ENCODE results near the gene KCNK2.

KCNK2 gene

DNA sequence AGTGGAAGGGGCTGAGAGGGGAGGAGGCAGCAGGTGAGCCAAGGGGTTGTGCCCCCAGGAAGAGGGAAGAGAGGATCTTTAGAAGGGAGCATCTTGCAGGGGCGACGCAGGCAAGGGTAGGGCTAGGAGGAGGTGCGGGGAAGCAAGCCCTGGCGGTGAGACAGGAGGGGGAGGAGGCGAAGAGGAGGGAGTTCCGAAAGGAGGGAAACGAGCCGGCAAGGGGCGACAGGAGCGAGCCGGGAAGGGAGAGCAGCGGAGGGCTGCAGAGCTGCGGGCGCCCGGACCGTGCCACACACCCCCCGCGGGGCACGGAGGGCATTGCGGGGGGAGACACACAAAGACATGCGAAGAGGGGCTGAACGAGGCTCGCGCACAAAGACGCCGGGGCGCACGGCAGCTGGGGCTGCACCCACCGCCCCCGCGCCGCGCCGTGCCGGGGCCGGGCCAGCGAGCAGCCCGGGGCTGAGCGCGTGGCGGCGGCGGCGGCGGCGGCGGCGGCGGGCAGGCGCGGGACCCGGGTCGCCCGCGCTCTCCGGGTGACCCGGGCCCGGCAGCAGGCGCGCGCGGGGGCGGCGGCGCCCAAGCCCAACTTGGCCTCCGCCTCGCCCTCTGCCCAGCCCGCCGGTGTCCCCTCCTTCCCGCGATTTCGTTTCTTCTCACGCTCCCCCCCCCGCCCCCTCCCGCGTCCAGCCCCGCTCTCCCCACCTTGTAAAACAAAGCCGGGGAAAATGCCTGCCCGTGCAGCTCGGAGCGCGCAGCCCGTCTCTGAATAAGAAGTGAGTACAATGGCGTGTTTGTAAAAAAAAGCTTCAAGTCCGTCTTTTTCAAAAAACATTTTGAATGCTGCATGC, at the start of gene KCNK2:
Gene KCNK2 (plus strand): TSS at position 206 of the 851 bp plus-strand sequence. CDS start 649 bp downstream, outside the sequence.
- TF ChIP-seq POLR2A (IDR thresholded peaks at IDR 0.05; ENCODE audit: low read length) (no peak), GATA1 (IDR thresholded peaks at IDR 0.05; ENCODE audit: low read depth, low read length) (no peak)
- no peak for DNase-seq

- DNase-seq: no peak
- no peak for TF ChIP-seq GATA1 (IDR thresholded peaks at IDR 0.05; ENCODE audit: low read depth, low read length)
- TF ChIP-seq POLR2A (IDR thresholded peaks at IDR 0.05; ENCODE audit: low read length): no peak
These were observed 49.5 kb upstream of the KCNK2 start for GRCh38 chr1:215032911-215033526.

DNA sequence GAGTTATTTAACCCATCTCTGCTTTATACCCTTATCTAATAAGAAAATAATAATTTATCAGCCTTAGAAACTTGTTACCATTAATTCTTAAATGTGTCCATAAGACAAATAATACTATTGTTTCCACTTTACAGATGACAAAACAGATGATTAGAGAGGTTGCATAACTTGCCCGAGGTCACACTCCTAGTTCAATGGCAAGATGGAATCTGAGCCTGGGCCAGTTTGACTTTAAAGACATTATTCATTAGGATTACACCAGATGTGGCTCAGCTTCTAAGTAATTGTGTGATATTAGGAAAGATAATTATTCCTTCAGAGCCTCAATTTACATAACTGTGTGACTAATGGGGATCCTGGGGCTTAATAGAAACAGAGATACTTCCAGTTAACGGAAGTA, 42.3 kb upstream of the KCNK2 start:
- no peak for TF ChIP-seq POLR2A (IDR thresholded peaks at IDR 0.05; ENCODE audit: low read length)
- no peak for DNase-seq

DNA sequence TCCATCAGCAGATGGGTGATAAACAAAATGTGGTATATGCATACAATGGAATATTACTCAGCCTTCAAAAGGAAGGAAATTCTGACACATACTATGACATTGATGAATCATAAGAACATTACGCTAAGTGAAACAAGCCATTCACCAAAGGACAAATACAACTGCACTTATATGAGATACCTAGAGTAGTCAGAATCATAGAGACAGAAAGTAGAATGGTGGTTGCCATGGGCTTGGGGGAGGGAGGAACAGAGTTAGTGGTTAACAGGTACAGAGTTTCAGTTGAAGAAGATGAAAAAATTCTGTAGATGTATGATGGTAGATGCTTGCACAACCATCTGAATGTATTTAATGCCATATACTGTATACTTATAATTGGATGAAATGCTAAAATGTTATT, 39.1 kb upstream of the KCNK2 start:
- DNase-seq: no peak

DNA sequence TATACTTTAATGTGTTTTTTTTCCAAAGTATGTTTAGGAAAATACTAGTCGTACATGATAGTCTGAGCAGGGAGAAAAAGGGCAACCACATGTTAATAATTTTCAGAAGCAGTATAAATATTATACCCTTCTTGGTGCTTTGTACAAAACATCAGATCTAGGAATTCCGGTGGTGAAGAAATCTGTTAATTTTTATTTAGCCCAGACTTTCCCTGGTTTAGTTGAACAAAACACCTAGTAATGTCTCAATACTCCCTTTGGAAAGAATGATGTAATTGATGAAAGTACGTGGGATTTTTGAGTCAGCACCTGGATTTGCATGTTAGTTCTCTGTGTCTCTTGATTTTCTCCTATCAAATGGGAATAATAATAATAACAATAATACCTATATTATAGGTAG, 38.4 kb upstream of the KCNK2 start:
- no peak for TF ChIP-seq GATA1 (IDR thresholded peaks at IDR 0.05; ENCODE audit: low read depth, low read length)
- TF ChIP-seq POLR2A (IDR thresholded peaks at IDR 0.05; ENCODE audit: low read length): no peak
- DNase-seq: no peak

More for the DNA sequence above, 39.1 kb upstream of the KCNK2 start:
- TF ChIP-seq GATA1 (IDR thresholded peaks at IDR 0.05; ENCODE audit: low read depth, low read length) (no peak), POLR2A (IDR thresholded peaks at IDR 0.05; ENCODE audit: low read length) (no peak)

GRCh38 chr1:215045698-215046308, 36.7 kb upstream of the KCNK2 start:
- no peak for TF ChIP-seq GATA1 (IDR thresholded peaks at IDR 0.05; ENCODE audit: low read depth, low read length)
- TF ChIP-seq POLR2A (IDR thresholded peaks at IDR 0.05; ENCODE audit: low read length): no peak
- DNase-seq: no peak

GRCh38 chr1:215052256-215053015, 30.1 kb upstream of the KCNK2 start:
- no peak for DNase-seq
- no peak for TF ChIP-seq POLR2A (IDR thresholded peaks at IDR 0.05; ENCODE audit: low read length)
- TF ChIP-seq GATA1 (IDR thresholded peaks at IDR 0.05; ENCODE audit: low read depth, low read length): no peak

GRCh38 chr1:215054266-215054665, 28.3 kb upstream of the KCNK2 start:
- no peak for DNase-seq

GRCh38 chr1:215055281-215055935, 27.1 kb upstream of the KCNK2 start:
- no peak for TF ChIP-seq GATA1 (IDR thresholded peaks at IDR 0.05; ENCODE audit: low read depth, low read length)
- no peak for DNase-seq

More at GRCh38 chr1:215054266-215054665, 28.3 kb upstream of the KCNK2 start:
- TF ChIP-seq GATA1 (IDR thresholded peaks at IDR 0.05; ENCODE audit: low read depth, low read length) (no peak), POLR2A (IDR thresholded peaks at IDR 0.05; ENCODE audit: low read length) (no peak)

DNA sequence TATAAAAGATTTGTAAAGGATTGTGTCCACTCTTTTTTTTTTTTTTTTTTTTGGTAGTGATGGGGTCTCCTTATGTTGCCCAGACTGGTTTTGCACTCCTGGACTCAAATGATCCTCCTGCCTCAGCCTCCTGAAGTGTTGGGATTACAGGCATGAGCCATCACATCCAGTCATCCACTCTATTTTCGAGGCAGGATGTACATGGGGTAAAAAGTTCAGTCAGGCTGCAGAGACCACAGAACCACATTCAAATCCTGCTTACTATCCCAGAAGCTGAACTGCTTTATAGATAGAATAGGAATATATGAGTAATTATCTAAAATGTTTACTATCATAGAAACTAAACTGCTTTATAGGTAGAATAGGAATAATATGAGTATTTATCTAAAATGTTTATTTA, 26.0 kb upstream of the KCNK2 start:
- no peak for DNase-seq
- TF ChIP-seq POLR2A (IDR thresholded peaks at IDR 0.05; ENCODE audit: low read length) (no peak), GATA1 (IDR thresholded peaks at IDR 0.05; ENCODE audit: low read depth, low read length) (no peak)

- no peak for DNase-seq
- no peak for TF ChIP-seq POLR2A (IDR thresholded peaks at IDR 0.05; ENCODE audit: low read length)
- no peak for TF ChIP-seq GATA1 (IDR thresholded peaks at IDR 0.05; ENCODE audit: low read depth, low read length)
These were observed 22.6 kb upstream of the KCNK2 start for GRCh38 chr1:215059947-215060346.

- DNase-seq: no peak
- no peak for TF ChIP-seq GATA1 (IDR thresholded peaks at IDR 0.05; ENCODE audit: low read depth, low read length)
- TF ChIP-seq POLR2A (IDR thresholded peaks at IDR 0.05; ENCODE audit: low read length): no peak
These were observed 18.2 kb upstream of the KCNK2 start for GRCh38 chr1:215064327-215064726.

DNA sequence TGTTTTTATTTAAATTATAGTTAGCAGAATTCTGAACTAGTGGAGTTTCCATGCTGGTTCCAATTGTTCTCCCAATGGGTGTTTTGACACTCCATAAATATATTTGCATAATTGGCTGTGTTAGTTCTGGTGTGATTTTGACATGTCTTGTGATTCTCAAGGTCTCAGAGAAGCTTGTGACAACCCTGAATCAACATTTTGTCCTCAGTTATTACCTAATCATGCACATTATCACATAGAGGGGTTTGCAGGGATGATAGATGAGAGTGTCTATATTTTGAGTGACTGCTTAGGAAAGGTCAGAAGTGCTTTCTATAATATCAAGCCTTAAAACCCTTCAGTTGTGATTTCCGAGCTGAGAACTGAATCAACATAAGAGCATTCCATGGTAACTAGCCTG, 11.5 kb upstream of the KCNK2 start:
- no peak for DNase-seq
- no peak for TF ChIP-seq POLR2A (IDR thresholded peaks at IDR 0.05; ENCODE audit: low read length)
- no peak for TF ChIP-seq GATA1 (IDR thresholded peaks at IDR 0.05; ENCODE audit: low read depth, low read length)
